BLaER1 treated with 17β-estradiol and CSF1 and Interleukin-3, amounts not matched to agents 10 nM and 100 nM (cell line): ENCODE measurements around the gene SH3RF1.

ENCODE experiments used
- H3K27ac ChIP-seq, 11 experiments: shearing (Covaris generic); formaldehyde crosslinking; 2 replicates each; pipeline ENCODE4 v1.8.1; 2022
- H3K27me3 ChIP-seq, 11 experiments: shearing (Covaris generic); formaldehyde crosslinking; 2 replicates each; pipeline ENCODE4 v1.8.1; 2022
- H3K36me3 ChIP-seq, 11 experiments: shearing (Covaris generic); formaldehyde crosslinking; 2 replicates each; pipeline ENCODE4 v1.8.1; 2022
- H3K4me1 ChIP-seq, 10 experiments: shearing (Covaris generic); formaldehyde crosslinking; 2 replicates each; pipeline ENCODE4 v1.8.1; 2022
- H3K4me2 ChIP-seq, 11 experiments: shearing (Covaris generic); formaldehyde crosslinking; 2 replicates each; pipeline ENCODE4 v1.8.1; 2022
- H3K4me3 ChIP-seq, 10 experiments: shearing (Covaris generic); formaldehyde crosslinking; 2 replicates each; pipeline ENCODE4 v1.8.1; 2022
- H3K9ac ChIP-seq, 11 experiments: shearing (Covaris generic); formaldehyde crosslinking; 2 replicates each; pipeline ENCODE4 v1.8.1; 2022
- H3K9me3 ChIP-seq, 11 experiments: shearing (Covaris generic); formaldehyde crosslinking; replicated peaks in 1 of 11; 2 replicates each; pipeline ENCODE4 v1.8.1; 2022
- H4K20me1 ChIP-seq, 11 experiments: shearing (Covaris generic); formaldehyde crosslinking; 2 replicates each; pipeline ENCODE4 v1.8.1; 2022
- Cebpa-rat ChIP-seq, 11 experiments: shearing (Covaris generic); IDR thresholded peaks; 2 replicates each; pipeline ENCODE4 v1.8.1; 2022

SH3RF1 gene

GRCh38 chr4:169102026-169102425 is 168.7 kb downstream of the SH3RF1 start:
- H3K4me1 ChIP-seq = peaks cover 30 to 66% (median 54%) of the 10 kb centered on the region in 10 experiments
- peaks cover 0 to 11% (median 8%) of the 10 kb centered on the region in 11 experiments; a peak in 10 of 22 replicates for H3K9me3 ChIP-seq
- no peak for TF ChIP-seq Cebpa-rat (IDR thresholded peaks at IDR 0.05)
- peaks cover 0 to 5% (median 0%) of the 10 kb centered on the region in 11 experiments; a peak in 1 of 22 replicates for H4K20me1 ChIP-seq
- peak overlapping the region in 4 of 11 experiments; percentile 28 to 43 (median 39); a peak in 6 of 22 replicates for H3K4me2 ChIP-seq
- H3K27ac ChIP-seq = no peak overlapping the region
- no peak overlapping the region for H3K4me3 ChIP-seq
- H3K9ac ChIP-seq = no peak overlapping the region
- no peaks in the 10 kb centered on the region for H3K27me3 ChIP-seq
- peaks cover 29 to 94% (median 73%) of the 10 kb centered on the region in 11 experiments for H3K36me3 ChIP-seq

DNA sequence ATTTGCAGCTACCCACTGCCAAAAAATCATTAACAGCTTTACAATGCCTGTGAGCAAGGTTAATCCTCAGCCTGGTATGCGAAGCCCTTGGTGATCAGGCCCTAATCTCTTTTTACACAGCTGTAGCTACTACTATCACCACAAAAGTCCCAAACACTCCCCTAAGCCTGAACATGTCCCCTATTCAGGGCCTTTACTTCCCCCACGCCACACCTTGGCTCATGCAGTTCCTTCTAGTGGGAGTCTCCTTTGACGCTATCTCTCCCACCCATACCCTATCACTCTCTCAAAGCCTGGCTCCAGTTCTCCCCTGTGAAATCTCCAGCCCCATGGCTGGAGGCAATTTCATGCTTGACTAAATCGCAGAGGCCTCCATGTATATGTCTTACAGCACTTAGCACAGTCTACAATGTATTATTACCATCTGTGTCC is 170.1 kb downstream of the SH3RF1 start:
- Histone ChIP-seq H3K9ac (no peak overlapping the region), H3K4me1 (peaks cover 30 to 61% (median 50%) of the 10 kb centered on the region in 10 experiments), H3K36me3 (peaks cover 26 to 94% (median 73%) of the 10 kb centered on the region in 11 experiments; a peak in 21 of 22 replicates), H3K9me3 (peaks cover 0 to 18% (median 9%) of the 10 kb centered on the region in 11 experiments; a peak in 10 of 22 replicates), H3K4me3 (no peak overlapping the region), H4K20me1 (no peaks in the 10 kb centered on the region), H3K4me2 (peak overlapping the region; percentile 56 to 88 (median 79); a peak in 21 of 22 replicates), H3K27me3 (no peaks in the 10 kb centered on the region), H3K27ac (peak overlapping the region in 6 of 11 experiments; percentile 0 to 83 (median 59); a peak in 11 of 22 replicates)
- no peak for TF ChIP-seq Cebpa-rat (IDR thresholded peaks at IDR 0.05)

GRCh38 chr4:169099771-169100180 is 171.0 kb downstream of the SH3RF1 start:
- Histone ChIP-seq H4K20me1 (no peaks in the 10 kb centered on the region), H3K27me3 (no peaks in the 10 kb centered on the region), H3K4me3 (no peak overlapping the region), H3K36me3 (peaks cover 26 to 94% (median 73%) of the 10 kb centered on the region in 11 experiments; a peak in 21 of 22 replicates), H3K4me2 (peak overlapping the region; percentile 56 to 88 (median 79)), H3K27ac (peak overlapping the region in 9 of 11 experiments; percentile 72 to 83 (median 78); a peak in 17 of 22 replicates), H3K9me3 (peaks cover 0 to 18% (median 9%) of the 10 kb centered on the region in 11 experiments; a peak in 10 of 22 replicates), H3K4me1 (peaks cover 30 to 70% (median 49%) of the 10 kb centered on the region in 10 experiments), H3K9ac (no peak overlapping the region)
- no peak for TF ChIP-seq Cebpa-rat (IDR thresholded peaks at IDR 0.05)

DNA sequence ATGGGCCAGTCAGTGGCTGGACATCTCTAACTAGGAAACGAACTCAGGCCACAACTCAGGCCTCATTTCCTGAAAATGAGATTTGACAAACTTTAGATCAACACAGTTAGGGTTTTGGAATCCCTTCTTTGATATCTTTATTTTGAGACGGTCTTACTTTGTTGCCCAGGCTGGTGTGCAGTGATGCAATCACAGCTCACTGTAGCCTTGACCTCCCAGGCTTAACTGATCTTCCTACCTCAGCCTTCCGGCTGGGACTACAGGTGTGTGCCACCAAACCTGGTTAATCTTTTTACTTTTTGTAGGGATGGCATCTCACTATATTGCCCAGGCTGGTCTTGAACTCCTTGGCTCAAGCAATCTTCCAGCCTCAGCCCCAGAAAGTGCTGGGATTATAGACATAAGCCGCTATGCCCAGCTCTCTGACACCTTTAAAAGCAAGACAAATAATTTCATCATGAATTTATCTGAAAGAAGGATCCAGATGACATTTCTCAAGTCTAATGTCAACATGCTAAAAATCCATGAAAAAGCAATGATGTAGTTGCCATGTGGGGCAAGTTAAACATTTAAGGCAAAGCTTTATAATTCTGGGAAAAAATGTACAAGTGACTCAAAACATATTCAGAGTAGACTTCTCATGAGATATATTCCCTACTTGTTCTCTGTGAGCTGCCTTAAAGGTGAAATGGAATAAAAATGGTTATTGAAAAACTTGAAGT is 171.6 kb downstream of the SH3RF1 start:
- Histone ChIP-seq H3K4me2 (peak overlapping the region; percentile 56 to 88 (median 79)), H3K27me3 (no peaks in the 10 kb centered on the region), H4K20me1 (no peaks in the 10 kb centered on the region), H3K9ac (peak overlapping the region; percentile 0 to 62 (median 49); a peak in 18 of 22 replicates), H3K36me3 (peaks cover 26 to 94% (median 72%) of the 10 kb centered on the region in 11 experiments; a peak in 21 of 22 replicates), H3K27ac (peak overlapping the region; percentile 62 to 83 (median 78)), H3K4me3 (peak overlapping the region in 6 of 10 experiments; percentile 6 to 35 (median 32); a peak in 7 of 20 replicates), H3K9me3 (peaks cover 0 to 18% (median 9%) of the 10 kb centered on the region in 11 experiments; a peak in 10 of 22 replicates), H3K4me1 (peaks cover 30 to 77% (median 49%) of the 10 kb centered on the region in 10 experiments)
- TF ChIP-seq Cebpa-rat (IDR thresholded peaks at IDR 0.05) = peak in 4 of 11 experiments; percentile 25 to 29 (median 28); a peak in 3 of 22 replicates

- Histone ChIP-seq H3K27ac (peak overlapping the region; percentile 62 to 83 (median 78); a peak in 21 of 22 replicates), H3K4me2 (peak overlapping the region; percentile 56 to 88 (median 79)), H3K4me3 (peak overlapping the region in 6 of 10 experiments; percentile 6 to 35 (median 32); a peak in 7 of 20 replicates), H3K36me3 (peaks cover 22 to 94% (median 71%) of the 10 kb centered on the region in 11 experiments; a peak in 21 of 22 replicates), H3K4me1 (peaks cover 30 to 83% (median 51%) of the 10 kb centered on the region in 10 experiments), H3K9ac (peak overlapping the region; percentile 0 to 62 (median 49); a peak in 18 of 22 replicates), H3K9me3 (peaks cover 0 to 19% (median 9%) of the 10 kb centered on the region in 11 experiments; a peak in 11 of 22 replicates), H3K27me3 (no peaks in the 10 kb centered on the region), H4K20me1 (no peaks in the 10 kb centered on the region)
- TF ChIP-seq Cebpa-rat (IDR thresholded peaks at IDR 0.05) = no peak
Measured at GRCh38 chr4:169098532-169098931, 172.2 kb downstream of the SH3RF1 start.

- Histone ChIP-seq H3K9me3 (peaks cover under 1 to 24% (median 9%) of the 10 kb centered on the region in 11 experiments; a peak in 12 of 22 replicates), H3K4me1 (peaks cover 30 to 87% (median 51%) of the 10 kb centered on the region in 10 experiments), H3K27me3 (no peaks in the 10 kb centered on the region), H4K20me1 (no peaks in the 10 kb centered on the region), H3K27ac (peak overlapping the region; percentile 62 to 83 (median 78); a peak in 19 of 22 replicates), H3K4me3 (0 out of 20 replicates have a peak overlapping the region, but pooled peaks of 1 of the 10 experiments have one; percentile 29), H3K4me2 (peak overlapping the region; percentile 56 to 88 (median 79)), H3K9ac (peak overlapping the region in 3 of 11 experiments; percentile 20 to 62 (median 55); a peak in 4 of 22 replicates), H3K36me3 (peaks cover 22 to 94% (median 69%) of the 10 kb centered on the region in 11 experiments; a peak in 21 of 22 replicates)
- no peak for TF ChIP-seq Cebpa-rat (IDR thresholded peaks at IDR 0.05)
Measured at GRCh38 chr4:169098054-169098497, 172.7 kb downstream of the SH3RF1 start.

GRCh38 chr4:169096221-169096620 is 174.5 kb downstream of the SH3RF1 start:
- H3K27ac ChIP-seq = 0 out of 22 replicates have a peak overlapping the region, but pooled peaks of 1 of the 11 experiments have one; percentile 83
- TF ChIP-seq Cebpa-rat (IDR thresholded peaks at IDR 0.05) = no peak
- no peak overlapping the region for H3K4me2 ChIP-seq
- no peak overlapping the region for H3K4me3 ChIP-seq
- H4K20me1 ChIP-seq = no peaks in the 10 kb centered on the region
- no peak overlapping the region for H3K9ac ChIP-seq
- H3K27me3 ChIP-seq = no peaks in the 10 kb centered on the region
- peaks cover 30 to 77% (median 43%) of the 10 kb centered on the region in 10 experiments for H3K4me1 ChIP-seq
- peaks cover 19 to 42% (median 27%) of the 10 kb centered on the region in 11 experiments for H3K9me3 ChIP-seq
- peaks cover 37 to 94% (median 76%) of the 10 kb centered on the region in 11 experiments; a peak in 21 of 22 replicates for H3K36me3 ChIP-seq

- peaks cover 46 to 94% (median 79%) of the 10 kb centered on the region in 11 experiments for H3K36me3 ChIP-seq
- no peaks in the 10 kb centered on the region for H4K20me1 ChIP-seq
- H3K4me2 ChIP-seq = peak overlapping the region in 5 of 11 experiments; percentile 2 to 57 (median 23); a peak in 7 of 22 replicates
- H3K27me3 ChIP-seq = no peaks in the 10 kb centered on the region
- H3K4me1 ChIP-seq = peaks cover 21 to 62% (median 30%) of the 10 kb centered on the region in 10 experiments
- peaks cover 33 to 54% (median 39%) of the 10 kb centered on the region in 11 experiments for H3K9me3 ChIP-seq
- no peak overlapping the region for H3K9ac ChIP-seq
- H3K4me3 ChIP-seq = no peak overlapping the region
- 0 out of 22 replicates have a peak overlapping the region, but pooled peaks of 1 of the 11 experiments have one; percentile 17 for H3K27ac ChIP-seq
- no peak for TF ChIP-seq Cebpa-rat (IDR thresholded peaks at IDR 0.05)
Measured at GRCh38 chr4:169094656-169095231, 176.0 kb downstream of the SH3RF1 start.
